T47D (cell line): ENCODE results near the gene PRB2.

Source experiments
- DNase-seq, 2 experiments: peaks; one replicate each; pipeline versions ENCODE4 v3.0.0 to v3.0.0-alpha.2; 2011 to 2012; ENCODE audit warnings: low read depth in 1 of 2, low spot score in 1 of 2
- JUND ChIP-seq: IDR thresholded peaks from 2 replicates; pipeline ENCODE4 v1.6.1; 2012; ENCODE audit warnings: low read depth
- in situ Hi-C: cut with HindIII; loops from 2 replicates; pipeline ENCODE4 v1.10.0; 2016; ENCODE audit warnings: low sequenced_read_pairs, low pct_unique_long_range_greater_than_20kb

The PRB2 gene

DNA sequence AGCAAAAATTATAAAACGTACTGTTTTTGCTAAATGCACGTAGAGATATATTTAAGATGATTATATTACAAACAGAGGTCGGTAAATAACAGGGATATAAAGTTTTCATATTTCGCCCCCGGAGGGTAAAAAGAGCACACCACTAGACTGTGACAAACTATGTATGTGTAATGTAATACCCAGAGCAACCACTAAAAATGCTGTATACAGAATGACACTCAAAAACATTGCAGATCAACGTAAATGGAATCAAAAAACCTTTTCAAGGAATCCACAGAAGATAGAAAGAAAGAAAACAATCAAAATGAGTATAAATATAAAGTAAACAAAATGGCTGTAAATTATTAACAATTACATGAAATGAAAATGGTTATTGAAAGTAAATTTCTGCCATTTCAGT lies 47.6 kb downstream of the PRB2 start:
- no peak for DNase-seq
- in situ Hi-C loops: no loop called here
- no peak for TF ChIP-seq JUND

DNA sequence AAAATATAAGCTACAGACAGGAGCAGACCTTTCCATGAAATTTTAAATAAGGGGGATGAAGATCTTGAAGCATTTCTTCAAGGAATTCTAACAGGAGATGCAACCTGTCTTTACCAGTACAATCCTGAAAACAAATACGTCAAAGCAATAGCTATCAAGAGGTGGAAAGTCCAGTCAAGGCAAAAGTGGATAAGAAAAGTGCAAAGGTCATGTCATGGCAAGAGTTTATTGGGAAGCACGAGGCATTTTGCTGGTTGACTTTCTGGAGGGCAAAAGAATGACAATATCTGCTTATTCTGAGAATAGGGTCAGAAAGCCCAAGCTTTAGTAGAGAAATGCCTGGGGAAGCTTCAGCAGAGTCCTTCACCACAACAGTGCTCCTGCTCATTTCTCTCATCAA lies 50.9 kb downstream of the PRB2 start:
- DNase-seq: no peak
- in situ Hi-C loops: no loop called here
- no peak for TF ChIP-seq JUND
